ENCODE measurements around the gene REP15.

DNA sequence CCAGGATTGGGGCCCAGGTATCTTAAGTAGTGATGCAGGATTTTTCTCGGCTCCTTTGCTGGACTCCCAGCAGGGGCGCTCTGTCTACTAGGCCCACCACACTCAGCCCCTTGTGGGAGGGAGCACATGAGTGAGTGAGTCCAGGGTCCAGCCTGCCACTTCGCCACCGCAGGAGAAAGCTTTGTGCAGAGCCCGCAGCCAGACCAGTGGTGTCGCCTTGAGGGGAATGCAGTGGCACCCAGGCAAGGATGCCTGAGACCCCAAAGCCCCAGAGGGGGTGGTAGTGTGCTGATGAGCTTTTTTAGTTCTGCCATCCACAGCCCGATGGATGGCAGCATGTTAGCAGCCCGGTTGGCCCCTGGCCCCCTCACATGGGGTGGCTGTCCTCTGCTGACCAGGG is 9.0 kb downstream of the REP15 start:
- TF ChIP-seq CTCF (conservative IDR thresholded peaks at IDR 0.05) (no peak), ZFX (IDR thresholded peaks at IDR 0.05) (no peak)
